GM19455 (cell line): ENCODE measurements around the gene PCDHGA1.
A peak's percentile ranks its signal among the peaks of the same experiment; 100 is the strongest.
"Not testable (repeated sequence)": the region's sequence is repeated elsewhere in the genome, so short reads cannot be mapped to it uniquely, and the experiment has no call there.

Experiments
- ATAC-seq: cut with Tn5 transposase; IDR thresholded peaks from one replicate; pipeline ENCODE4 v1.9.1; 2021; ENCODE audit not compliant: unreplicated experiment

The PCDHGA1 gene

GRCh38 chr5:141346017-141346416 is 15.7 kb downstream of the PCDHGA1 start:
- ATAC-seq: not testable (repeated sequence)

- ATAC-seq: no peak
These were observed 19.8 kb downstream of the PCDHGA1 start, which contains the start of gene PCDHGB1 for GRCh38 chr5:141349917-141350619. TSS of gene PCDHGB1 (plus strand) at chr5:141350099. CDS start at chr5:141350261, 162 bp downstream.

DNA sequence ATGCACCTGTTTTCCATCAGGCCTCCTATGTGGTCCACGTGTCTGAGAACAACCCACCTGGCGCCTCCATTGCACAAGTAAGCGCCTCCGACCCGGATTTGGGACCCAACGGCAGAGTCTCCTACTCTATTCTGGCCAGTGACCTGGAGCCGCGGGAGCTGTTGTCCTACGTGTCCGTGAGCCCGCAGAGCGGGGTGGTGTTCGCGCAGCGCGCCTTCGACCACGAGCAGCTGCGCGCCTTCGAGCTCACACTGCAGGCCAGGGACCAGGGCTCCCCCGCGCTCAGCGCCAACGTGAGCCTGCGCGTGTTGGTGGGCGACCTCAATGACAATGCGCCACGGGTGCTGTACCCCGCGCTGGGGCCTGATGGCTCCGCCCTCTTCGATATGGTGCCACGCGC is 21.3 kb downstream of the PCDHGA1 start:
- no peak for ATAC-seq

- no peak for ATAC-seq
These were observed 24.7 kb downstream of the PCDHGA1 start, which contains the start of gene PCDHGA4 for GRCh38 chr5:141354900-141355469. TSS of gene PCDHGA4 (plus strand) at chr5:141355021. CDS start at chr5:141355108, 87 bp downstream.

DNA sequence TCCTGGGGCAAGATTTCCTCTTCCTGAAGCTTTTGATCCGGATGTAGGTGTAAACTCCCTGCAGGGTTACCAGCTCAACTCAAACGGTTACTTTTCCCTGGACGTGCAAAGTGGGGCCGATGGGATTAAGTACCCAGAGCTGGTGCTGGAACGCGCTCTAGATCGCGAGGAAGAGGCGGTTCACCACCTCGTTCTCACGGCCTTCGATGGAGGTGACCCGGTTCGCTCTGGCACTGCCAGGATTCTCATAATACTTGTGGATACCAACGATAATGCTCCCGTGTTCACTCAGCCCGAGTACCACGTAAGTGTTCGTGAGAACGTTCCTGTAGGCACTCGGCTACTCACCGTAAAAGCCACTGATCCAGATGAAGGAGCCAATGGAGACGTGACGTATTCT is 25.3 kb downstream of the PCDHGA1 start:
- no peak for ATAC-seq

DNA sequence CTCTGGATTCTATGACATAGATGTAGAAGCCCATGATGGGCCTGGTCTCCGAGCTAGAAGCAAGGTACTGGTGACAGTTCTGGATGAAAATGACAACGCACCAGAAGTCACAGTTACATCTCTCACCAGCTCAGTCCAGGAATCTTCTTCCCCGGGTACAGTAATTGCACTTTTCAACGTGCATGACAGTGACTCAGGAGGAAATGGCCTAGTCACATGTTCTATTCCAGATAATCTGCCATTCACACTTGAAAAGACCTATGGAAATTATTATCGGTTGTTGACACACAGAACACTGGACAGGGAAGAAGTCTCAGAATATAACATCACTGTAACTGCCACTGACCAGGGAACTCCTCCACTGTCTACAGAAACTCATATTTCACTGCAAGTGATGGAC is 25.8 kb downstream of the PCDHGA1 start:
- ATAC-seq: no peak

DNA sequence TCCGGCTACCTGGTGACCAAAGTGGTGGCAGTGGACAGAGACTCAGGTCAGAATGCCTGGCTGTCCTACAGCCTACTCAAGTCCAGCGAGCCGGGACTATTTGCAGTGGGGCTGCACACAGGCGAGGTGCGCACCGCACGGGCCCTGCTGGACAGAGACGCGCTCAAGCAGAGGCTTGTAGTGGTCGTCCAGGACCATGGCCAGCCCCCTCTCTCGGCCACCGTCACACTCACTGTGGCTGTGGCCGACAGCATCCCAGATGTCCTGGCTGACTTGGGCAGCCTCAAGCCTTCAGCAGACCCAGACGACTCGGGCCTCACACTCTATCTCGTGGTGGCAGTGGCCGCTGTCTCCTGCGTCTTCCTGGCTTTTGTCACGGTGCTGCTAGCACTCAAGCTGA is 26.6 kb downstream of the PCDHGA1 start:
- ATAC-seq: no peak

DNA sequence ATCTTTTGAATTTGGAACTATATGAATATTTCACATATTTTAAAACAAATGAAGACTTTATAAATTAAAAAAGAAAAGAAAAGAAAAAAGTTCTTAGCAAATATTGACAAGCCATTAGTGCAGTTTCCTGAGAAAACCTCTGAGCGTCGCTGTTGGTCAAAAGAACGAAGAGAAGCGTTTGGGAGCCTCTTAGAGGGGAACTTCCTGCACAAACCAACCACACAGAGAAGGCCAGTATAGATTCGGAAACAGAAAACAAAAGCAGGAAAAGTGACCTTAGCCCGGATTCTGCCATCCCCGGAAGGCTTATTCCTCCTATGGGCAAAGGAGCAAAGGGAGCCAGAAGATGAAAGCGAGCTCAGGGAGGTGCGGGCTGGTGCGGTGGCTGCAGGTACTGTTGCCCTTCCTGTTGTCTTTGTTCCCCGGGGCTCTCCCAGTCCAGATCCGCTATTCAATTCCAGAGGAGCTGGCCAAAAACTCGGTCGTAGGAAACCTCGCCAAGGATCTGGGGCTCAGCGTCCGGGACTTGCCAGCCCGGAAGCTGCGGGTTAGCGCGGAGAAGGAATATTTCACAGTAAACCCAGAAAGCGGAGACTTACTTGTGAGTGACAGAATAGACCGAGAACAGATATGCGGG is 29.6 kb downstream of the PCDHGA1 start, which contains the start of gene PCDHGB2:
Gene PCDHGB2, plus strand, starts transcription at position 205 of the 637 bp plus-strand sequence. Its CDS starts 142 bp downstream, at position 347.
- ATAC-seq: no peak

DNA sequence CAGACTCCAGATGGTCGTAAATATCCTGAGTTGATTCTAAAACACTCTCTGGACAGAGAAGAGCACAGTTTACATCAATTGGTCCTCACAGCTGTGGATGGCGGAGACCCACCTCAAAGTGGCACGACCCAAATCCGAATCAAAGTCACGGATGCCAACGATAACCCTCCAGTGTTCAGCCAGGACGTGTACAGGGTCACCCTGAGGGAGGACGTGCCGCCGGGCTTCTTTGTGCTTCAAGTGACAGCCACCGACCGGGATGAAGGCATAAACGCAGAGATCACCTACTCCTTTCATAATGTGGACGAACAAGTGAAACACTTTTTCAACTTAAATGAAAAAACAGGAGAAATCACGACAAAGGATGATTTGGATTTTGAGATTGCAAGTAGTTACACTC is 30.4 kb downstream of the PCDHGA1 start:
- ATAC-seq: no peak

GRCh38 chr5:141362719-141363118 is 32.4 kb downstream of the PCDHGA1 start:
- no peak for ATAC-seq

DNA sequence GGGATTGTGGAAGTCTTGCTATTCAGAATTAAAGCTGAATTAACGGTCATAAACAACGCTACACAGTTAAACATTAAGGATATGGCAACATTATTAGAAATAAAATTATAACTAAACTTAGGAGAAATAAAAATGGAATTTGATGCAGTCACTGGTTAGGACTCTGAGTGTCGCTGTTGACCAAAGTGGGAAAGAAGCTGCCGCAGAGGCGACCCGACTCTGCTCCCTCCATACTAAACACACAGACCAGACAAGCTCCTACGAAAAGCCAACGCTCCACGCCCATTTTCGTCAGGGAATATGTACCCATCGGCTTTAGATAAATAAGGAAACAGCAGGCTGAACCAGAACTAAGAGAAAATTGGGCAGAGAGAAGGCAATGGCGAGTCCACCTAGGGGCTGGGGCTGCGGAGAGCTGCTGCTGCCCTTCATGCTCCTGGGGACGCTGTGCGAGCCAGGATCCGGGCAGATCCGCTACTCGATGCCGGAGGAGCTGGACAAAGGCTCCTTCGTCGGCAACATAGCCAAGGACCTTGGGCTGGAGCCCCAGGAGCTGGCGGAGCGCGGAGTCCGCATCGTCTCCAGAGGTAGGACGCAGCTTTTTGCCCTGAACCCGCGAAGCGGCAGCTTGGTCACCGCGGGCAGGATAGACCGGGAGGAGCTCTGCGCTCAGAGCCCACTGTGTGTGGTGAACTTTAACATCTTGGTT is 33.8 kb downstream of the PCDHGA1 start, which contains the start of gene PCDHGA5:
Gene PCDHGA5, plus strand, starts transcription at position 211 of the 709 bp plus-strand sequence. Its CDS starts 169 bp downstream, at position 380.
- no peak for ATAC-seq

DNA sequence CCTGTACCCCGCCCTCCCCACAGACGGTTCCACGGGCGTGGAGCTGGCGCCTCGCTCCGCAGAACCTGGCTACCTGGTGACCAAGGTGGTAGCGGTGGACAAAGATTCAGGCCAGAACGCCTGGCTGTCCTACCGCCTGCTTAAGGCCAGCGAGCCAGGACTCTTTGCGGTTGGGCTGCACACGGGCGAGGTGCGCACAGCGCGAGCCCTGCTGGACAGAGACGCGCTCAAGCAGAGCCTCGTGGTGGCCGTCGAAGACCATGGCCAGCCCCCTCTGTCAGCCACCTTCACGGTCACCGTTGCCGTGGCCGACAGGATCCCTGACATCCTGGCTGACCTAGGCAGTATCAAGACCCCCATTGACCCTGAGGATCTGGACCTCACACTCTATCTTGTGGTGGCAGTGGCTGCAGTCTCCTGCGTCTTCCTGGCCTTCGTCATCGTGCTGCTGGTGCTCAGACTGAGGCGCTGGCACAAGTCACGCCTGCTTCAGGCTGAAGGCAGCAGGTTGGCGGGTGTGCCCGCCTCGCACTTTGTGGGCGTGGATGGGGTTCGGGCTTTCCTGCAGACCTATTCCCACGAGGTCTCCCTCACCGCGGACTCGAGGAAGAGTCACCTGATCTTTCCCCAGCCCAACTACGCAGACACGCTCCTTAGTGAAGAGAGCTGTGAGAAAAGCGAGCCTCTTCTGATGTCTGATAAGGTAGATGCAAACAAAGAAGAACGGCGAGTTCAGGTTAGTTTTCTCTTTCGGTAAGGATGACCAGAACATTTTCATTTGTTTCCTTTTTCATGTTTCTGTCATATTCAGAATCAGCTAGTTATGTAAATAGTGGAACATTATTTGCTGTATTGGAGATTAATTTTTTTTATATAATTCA is 35.9 kb downstream of the PCDHGA1 start:
- ATAC-seq: no peak

DNA sequence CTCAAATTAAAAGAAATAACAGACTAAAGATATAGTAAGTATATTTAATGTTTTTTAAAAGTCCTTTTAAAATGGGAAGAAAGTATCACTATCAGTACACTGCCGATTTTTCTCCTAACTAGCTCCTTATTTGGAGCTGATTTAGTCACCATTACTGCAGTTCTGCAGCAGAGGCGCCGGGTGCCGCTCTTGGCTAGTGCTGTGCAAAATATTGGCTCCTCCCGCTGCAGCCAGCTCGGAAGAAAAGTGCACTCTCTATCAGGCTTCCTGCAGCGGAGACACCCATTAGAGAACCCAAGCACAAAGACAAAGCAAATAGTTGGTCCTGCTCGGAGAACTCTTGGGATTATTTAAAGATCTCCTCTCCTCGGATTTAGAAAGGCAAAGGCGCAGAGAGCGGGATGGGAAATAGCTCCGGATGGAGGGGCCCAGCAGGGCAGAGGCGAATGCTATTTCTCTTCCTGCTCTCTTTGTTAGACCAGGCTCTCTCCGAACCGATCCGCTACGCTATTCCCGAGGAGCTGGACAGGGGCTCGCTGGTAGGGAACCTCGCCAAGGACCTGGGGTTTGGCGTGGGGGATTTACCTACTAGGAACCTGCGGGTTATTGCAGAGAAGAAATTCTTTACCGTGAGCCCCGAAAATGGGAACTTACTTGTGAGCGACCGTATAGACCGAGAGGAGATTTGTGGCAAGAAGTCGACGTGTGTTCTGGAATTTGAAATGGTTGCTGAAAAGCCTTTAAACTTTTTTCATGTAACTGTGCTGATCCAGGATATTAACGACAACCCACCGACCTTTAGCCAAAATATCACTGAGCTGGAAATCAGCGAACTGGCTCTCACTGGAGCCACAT is 39.9 kb downstream of the PCDHGA1 start, which contains the start of gene PCDHGB3:
Gene PCDHGB3, plus strand, starts transcription at position 249 of the 855 bp plus-strand sequence. Its CDS starts 153 bp downstream, at position 402.
- ATAC-seq: peak; percentile 98

GRCh38 chr5:141371572-141372475 is 41.5 kb downstream of the PCDHGA1 start:
- ATAC-seq: no peak

- no peak for ATAC-seq
These were observed 43.5 kb downstream of the PCDHGA1 start, which contains the start of gene PCDHGA6 for GRCh38 chr5:141373673-141374317. TSS of gene PCDHGA6 (plus strand) at chr5:141373891. CDS start at chr5:141374084, 193 bp downstream.

- no peak for ATAC-seq
These were observed 44.3 kb downstream of the PCDHGA1 start for GRCh38 chr5:141374627-141375026.

- ATAC-seq: not testable (repeated sequence)
These were observed 45.3 kb downstream of the PCDHGA1 start for GRCh38 chr5:141375444-141376155.
